HG03060 (cell line): ENCODE data around the gene GNE.
"Not testable (repeated sequence)": the region's sequence is repeated elsewhere in the genome, so short reads cannot be mapped to it uniquely, and the experiment has no call there.

Source experiments
- ATAC-seq: cut with Tn5 transposase; IDR thresholded peaks from one replicate; pipeline ENCODE4 v1.9.1; 2021; ENCODE audit warnings: low read depth, moderate number of reproducible peaks; ENCODE audit not compliant: unreplicated experiment

GNE gene

DNA sequence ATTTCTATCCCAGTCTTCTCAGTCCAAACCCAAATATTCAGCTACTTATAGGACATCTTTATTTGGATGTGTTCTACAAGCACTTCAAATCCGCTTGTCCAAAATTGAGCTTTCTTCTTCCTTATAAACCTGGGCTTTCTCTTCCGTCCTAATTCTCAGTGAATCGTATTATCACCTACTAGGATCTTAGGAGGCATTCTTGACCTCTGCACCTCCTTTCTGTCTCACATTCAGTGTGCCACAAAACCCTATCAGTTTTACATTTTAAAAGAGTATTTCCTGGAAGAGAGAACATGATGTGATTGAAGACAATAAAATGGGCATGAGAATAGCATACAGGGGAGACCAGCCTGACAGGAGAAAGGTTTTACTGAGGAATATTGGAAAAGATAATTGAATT, 16.8 kb upstream of the GNE start:
- no peak for ATAC-seq

DNA sequence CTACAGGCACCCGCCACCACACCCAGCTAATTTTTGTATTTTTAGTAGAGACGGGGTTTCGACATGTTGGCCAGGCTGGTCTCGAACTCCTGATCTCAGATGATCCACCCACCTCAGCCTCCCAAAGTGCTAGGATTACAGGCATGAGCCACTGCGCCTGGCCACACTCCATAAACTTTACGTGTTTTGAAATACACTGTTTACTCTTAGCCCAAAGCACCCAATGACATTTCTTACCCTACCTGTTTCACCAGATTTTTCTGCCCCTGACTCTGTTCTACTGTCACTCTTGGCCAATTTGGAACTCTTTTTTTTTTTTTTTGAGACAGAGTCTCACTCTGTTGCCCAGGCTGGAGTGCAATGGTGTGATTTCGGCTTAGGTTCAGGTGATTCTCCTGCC, 15.1 kb upstream of the GNE start:
- not testable (repeated sequence) for ATAC-seq

DNA sequence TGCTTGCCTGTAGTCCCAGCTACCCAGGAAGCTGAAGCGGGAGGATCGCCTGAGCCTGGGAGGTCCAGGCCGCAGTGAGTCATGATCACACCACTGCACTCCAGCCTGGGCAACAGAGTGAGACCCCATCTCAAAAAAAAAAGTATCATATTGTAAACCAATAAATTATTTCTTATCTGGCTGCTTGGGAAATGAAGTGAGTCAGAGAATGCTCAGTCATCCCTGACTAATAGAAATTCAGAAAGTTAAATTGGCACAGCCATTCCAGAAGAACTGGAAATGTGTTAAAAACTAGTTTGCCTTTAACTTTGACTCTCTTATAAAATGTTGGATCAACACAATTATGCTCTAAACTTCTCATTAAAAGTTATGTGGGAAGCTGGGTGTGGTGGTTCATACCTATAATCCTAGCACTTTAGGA, 9.8 kb upstream of the GNE start:
- ATAC-seq = no peak

DNA sequence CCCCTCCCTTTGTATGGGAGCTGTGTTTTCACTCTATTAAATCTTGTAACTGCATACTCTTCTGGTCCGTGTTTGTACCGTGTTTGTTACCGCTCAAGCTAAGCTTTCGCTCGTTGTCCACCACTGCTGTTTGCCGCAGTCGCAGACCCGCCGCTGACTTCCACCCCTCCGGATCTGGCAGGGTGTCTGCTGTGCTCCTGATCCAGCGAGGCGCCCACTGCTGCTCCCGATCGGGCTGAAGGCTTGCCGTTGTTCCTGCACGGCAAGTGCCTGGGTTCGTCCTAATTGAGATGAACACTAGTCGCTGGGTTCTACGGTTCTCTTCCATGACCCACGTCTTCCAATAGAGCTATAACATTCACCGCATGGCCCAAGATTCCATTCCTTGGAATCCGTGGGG, 6.6 kb upstream of the GNE start:
- ATAC-seq = no peak

DNA sequence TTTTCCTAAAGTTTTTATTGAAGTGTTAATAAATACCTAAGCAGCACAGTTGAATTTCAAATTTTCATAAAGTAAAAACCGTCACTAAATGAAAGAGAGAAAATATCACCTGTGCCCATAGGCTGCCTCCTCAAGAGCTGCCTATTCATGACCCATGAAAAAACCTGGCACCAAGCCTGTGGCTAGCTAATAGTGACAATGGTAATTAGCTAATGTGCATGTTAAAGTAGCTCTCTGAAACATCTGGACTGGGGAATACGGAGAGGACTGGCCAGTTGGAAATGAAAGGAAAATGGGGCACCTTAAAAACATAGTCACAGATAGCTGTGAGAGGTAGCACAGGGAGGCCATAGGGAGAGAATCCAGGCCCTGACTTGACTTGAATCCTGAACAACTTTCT, 5.4 kb upstream of the GNE start:
- ATAC-seq = no peak

DNA sequence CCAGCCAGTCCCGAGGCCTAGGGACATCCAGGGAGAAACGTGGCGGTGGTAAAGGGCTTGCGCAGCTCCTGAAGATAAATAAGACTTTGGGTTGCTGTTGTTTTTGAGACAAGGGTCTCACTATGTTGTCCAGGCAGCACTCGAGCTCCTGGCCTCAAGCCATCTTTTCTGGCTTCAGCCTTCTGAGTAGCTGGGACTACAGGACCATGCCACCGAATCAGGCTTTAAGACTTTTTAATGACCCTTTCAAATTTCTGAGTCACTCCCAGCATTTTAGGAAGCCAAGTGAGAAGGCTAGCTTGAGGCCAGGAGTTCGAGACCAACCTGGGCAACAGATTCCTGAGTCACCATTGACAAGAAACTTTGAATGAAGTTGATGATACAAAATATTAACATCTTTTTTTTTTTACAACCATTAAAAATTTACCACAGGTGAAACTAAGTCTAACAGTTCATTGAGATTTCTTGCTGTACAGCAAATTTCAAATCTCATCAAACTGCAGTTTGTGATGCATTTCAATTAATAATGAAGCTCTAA, 817 bp upstream of the GNE start:
- ATAC-seq = no peak

DNA sequence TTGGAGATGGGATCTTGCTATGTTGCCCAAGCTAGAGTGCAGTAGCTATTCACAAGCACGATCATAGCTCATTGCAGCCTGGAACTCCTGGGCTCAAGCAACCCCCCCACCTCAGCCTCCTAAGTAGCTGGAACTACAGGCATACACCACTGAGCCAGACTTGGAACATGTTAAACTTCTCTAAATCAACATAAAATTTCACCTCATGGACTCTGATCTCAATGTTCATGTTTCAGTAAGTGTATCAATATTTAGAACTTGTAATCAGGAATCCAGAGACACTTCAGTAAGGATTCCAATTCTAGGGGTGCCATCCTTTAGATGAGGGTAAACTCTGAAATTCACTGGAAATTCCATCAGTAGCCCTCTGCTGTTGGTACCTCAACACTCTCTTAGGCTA, 6.8 kb downstream of the GNE start:
- no peak for ATAC-seq

DNA sequence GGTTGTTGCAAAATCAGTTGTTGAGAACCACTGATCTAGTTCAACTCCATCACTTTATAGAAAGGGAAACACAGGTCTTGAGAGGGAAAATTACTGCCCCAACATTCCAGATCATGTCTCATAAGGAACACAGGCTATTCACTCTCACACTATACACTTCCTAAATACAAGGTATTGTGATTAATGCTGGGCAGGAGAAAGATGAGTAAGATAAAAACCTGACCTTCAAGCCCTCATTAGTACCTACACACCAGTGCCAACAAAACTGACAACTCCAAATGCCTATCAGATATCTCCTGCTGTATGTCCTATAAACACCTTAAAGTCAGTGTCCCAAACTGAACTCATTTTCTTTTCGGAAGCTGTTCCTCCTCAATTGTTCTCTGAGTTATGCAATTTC, 8.2 kb downstream of the GNE start:
- no peak for ATAC-seq

DNA sequence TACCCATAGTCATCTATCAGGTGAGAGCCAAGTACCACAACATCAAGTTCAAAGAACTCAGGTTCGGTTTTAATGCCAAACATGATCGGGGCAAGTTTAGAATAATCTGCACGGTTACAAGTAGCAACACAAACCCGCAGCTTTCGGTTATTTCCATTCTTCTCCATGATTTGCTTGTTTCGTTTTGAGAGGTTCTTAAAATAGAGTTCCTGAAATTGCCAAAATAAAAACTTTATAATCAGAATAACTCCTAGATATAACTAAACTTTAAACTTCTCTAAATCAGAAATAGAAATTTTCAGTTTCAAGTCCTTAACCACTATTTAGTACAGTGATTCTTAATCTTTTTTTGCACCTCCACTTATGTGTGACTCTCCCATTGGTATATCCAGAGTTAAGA, 9.1 kb downstream of the GNE start:
- ATAC-seq = no peak

DNA sequence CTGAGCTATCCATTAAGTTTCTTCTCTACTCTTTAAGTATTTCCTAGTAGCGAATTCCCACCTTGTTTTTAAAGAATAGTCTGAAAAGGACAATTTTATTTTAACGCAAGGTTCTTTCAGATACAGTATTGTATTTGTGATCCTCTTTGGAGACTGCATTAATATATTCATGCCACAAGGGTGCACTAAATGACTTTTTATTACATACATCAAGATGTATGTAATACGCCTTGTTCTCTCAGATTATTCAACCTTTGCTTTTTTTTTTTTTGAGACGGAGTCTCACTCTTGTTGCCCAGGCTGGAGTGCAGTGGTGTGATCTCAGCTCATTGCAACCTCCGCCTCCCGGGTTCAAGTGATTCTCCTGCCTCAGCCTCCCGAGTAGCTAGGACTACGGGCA, 10.2 kb downstream of the GNE start:
- not testable (repeated sequence) for ATAC-seq

DNA sequence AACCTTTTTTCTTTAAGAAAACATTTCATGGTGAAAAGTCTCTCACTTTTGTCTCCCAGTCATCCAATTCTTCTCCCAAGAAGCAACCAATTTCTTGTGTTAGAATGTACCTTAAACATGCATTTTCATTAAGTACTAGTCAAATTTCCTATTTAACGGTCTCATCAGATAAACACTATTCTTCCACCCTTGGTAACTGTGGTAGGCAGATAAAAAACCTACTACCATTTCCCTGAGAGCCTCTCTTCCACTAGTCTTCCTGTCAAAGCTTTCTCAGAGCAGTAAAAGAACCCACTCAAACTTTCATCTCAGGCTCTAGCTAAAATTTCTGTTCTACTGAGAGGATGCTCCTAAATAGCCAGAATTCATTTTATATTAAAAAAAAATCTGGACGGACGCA, 10.9 kb downstream of the GNE start:
- ATAC-seq = no peak

DNA sequence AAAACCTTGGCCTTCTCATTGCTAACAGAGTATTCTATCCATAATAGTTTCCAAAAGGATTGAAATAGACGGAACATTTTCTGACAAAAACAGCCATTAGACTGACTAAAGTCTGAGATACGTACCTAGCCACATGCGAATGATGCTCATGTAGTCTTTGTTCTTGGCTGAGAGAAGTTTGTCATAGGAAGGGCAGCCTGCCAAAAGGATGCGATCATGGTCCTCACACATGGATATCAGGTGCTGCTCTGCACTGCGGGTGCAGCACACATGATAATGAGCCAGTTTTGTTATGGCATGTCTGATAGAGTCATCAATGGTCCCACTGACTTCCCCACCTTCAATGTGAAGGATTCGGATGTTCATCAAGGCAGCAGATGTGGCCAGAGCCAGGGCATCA, 12.3 kb downstream of the GNE start:
- no peak for ATAC-seq

DNA sequence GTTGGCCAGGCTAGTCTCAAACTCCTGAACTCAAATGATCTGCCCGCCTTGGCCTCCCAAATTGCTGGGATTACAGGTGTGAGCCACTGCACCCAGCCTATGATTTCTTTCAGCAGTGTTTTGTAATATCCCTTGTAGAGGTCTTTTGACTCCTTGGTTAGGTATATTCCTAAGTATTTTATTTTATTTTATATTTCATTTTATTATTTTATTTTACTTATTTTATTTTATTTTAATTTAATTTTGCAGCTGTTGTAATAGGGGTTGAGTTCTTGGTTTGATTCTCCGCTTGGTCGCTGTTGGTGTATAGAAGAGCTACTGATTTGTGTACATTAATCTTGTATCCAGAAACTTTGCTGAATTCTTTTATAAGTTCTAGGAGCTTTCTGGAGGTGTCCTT, 18.6 kb downstream of the GNE start:
- ATAC-seq = not testable (repeated sequence)

DNA sequence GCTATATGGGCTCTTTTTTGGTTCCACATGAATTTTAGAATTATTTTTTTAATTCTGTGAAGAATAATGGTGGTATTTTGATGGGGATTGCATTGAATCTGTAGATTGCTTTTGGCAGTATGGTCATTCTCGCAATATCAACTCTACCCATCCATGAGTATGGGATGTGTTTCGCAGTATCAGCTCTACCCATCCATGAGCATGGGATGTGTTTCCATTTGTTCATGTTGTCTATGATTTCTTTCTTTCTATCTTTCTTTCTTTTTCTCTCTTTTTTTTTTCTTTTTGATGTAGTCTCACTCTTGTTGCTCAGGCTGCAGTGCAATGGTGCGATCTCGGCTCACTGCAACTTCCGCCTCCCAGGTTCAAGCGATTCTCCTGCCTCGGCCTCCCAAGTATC, 19.0 kb downstream of the GNE start:
- ATAC-seq = not testable (repeated sequence)

DNA sequence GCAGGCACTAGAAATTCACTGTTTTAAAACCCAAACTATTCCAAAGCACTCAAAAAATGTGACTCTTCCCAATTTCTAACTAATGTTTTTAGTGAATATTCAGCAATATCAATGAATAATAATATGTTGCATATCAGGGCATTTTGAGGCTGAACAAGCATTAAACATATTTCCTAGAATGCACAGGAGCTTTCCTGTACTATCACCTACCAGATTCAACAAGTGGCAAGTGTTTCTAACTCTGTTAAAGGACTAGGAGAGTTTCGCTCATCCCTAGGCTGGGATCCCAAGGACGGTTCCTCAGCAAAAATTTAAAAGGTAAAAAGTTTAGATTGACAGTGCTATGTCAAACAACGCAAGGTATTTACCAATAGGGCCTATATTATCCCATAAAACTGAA, 21.0 kb downstream of the GNE start:
- ATAC-seq = no peak

DNA sequence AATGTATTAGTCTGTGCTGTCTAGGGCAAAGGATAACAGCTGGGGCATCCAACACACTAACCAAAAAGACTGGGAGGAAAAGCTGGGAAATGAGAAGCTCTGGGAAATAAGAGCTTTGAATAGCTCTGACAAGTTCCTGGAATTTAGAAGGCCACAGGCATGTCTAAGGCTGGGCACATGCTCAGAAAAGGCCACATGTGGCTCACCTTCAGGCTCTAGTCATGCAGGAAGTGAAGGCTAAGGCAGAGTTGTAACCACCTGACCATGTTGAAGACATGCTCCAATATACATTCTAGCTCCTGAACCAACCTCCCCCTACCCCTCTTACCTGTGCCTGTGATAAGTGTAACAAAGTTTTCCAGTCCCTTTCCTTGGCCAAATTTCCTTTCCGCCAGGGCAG, 35.8 kb downstream of the GNE start:
- ATAC-seq = no peak

DNA sequence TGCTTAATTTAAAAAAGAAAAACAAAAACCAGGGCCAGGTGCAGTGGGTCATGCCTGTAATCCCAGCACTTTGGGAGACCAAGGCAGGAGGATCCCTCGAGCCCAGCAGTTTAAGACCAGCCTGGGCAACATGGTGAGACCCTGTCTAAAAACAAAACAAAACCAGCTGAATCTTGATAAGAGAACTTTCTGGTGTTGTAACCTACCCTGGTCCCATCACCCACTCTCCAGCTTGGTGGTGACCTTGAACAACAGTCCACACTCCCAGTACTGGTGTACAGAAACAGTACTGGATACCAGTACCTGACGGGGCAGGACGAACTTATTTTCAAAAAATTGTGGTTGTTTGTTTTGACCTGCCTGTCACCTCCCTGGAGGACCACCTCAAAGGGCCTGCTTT, 36.6 kb downstream of the GNE start:
- no peak for ATAC-seq

DNA sequence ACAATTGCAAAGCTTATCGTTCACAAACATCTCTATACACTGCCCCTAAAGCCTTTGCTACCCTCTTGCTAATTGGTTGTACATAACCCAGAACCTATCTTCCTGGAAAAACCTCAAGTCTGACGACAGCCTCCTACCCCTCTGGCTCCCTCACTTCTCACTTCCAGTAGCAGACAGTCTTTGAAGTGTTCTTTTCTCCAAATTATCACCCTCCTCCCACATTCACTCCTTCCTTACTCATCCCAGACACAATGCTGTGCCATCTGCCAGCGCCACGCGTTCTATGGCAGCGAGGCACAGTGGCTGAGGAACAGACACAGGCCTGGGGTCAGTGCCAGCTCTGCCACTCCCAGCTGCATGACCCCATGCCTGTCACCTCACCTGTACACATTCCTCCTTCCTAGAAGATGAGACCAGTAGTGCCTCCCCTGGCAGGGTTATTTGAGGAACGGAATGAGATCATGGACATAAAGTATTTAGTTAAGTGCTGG, 39.8 kb downstream of the GNE start:
- no peak for ATAC-seq

DNA sequence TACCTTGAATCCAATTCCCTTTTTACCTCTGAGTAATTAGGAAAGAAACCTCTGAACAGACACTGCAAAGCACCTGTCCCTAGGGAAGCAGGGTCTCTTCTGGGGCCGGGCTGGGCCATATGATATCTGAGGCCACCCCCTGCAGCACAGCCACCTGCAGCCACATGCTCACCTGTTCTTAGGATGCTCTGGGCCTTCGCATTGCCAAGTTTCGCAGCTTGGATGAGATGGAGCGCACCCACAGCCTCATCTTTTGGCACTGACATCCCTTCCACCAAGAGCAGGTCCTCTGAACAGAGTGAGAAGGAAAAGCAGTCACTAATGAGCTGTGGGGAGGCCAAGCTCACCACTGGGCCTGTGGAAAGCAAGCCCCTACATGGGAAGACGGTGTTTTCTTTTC, 40.2 kb downstream of the GNE start:
- no peak for ATAC-seq

DNA sequence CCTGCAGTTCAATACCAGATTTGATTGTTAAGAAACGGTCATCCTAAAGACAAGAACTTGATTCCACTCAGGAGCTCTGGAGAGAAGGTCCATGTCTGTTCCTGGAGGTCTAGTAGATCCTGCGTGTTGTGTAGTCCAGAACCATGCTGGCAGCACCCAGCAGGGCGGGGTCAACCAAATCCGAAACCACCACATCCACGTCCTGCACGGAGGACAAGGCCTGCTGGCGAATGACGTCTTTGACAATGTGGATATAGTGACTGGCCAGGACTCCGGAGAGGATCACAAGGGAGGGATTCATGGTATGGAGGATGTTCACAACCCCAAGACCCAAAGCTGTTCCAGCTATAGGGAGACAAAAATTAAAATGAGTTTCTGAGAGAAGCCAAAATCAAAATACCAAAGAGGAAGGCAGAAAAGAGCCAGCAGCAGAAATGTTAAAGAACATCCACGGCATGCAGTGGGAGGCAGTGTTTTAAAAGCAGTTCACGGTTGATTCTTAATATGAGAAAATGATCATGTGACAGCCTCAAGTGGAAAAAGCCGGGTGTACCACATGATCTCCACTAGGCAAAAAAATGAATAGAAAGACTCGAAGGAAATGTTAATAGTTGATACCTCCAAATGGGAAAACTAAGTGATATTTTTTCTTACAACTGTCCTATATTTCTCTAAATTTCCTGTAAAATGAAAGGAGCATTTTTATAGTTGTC, 40.8 kb downstream of the GNE start:
- ATAC-seq = no peak

DNA sequence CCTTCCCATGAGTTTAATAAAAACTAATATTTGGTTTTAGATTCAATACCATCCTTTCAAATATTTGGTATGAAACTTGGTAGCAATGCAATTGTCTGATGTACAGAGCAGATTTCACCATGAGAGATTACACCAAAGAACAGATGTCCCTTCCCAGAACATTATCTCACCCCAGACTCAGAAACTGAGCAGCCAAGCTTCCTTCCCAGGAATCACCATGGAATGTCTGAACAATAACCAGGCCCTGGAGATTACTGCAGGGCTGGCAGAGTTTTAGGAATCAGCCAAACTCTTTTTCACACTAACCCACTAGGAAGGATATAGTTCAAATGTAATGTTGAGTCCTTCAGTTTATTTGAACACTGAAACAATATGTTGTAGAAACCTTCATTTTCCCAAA, 43.7 kb downstream of the GNE start:
- ATAC-seq = no peak

DNA sequence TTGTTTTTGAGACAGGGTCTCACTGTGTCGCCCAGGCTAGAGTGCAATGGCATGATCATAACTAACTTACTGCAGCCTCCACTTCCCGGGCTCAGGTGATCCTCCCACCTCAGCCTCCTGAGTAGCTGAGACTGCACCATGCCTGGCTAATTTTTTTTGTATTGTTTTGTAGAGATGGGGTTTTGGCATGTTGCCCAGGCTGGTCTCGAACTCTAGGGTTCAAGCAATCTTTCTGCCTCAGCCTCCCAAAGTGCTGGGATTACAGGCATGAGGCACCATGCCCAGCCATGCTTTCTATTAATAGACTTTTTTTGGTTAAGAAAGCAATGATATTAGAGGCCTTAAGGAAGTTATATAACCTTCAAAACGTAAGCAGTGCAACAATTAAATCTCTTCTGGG, 44.3 kb downstream of the GNE start:
- ATAC-seq = no peak

DNA sequence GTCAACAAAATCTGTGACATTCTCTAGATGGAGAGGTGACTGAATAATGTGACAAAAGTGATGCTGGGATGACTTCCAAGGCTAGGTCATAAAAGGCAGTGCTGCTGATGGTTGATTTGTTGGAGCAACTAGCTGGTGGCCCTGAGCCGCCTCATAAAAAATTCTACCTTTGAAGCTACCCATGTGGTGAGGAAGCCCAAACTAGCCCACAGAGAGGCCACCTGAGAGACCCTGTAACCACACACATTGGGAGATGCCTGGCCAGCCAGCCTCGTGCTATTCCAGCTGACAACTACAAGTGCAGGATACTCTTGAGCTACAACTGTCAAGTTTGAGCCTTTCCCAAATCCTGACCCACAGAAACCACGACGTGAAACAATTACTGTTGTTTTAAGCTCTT, 44.9 kb downstream of the GNE start:
- no peak for ATAC-seq
